Activated CD8-positive, alpha-beta memory T cell treated with anti-CD3 and anti-CD28 coated beads for 4 hours (primary cell): Measurements from ENCODE around the gene NLRC5.
"Not testable (repeated sequence)": the region's sequence is repeated elsewhere in the genome, so short reads cannot be mapped to it uniquely, and the experiment has no call there.

ENCODE experiments used
- DNase-seq, 2 donors: peaks; one replicate each; pipeline ENCODE4 v3.0.0-alpha.2; 2020; ENCODE audit warnings: low read depth in 2 of 2

The NLRC5 gene

GRCh38 chr16:57001026-57001679, 11.8 kb downstream of the NLRC5 start:
- DNase-seq: no peak

DNA sequence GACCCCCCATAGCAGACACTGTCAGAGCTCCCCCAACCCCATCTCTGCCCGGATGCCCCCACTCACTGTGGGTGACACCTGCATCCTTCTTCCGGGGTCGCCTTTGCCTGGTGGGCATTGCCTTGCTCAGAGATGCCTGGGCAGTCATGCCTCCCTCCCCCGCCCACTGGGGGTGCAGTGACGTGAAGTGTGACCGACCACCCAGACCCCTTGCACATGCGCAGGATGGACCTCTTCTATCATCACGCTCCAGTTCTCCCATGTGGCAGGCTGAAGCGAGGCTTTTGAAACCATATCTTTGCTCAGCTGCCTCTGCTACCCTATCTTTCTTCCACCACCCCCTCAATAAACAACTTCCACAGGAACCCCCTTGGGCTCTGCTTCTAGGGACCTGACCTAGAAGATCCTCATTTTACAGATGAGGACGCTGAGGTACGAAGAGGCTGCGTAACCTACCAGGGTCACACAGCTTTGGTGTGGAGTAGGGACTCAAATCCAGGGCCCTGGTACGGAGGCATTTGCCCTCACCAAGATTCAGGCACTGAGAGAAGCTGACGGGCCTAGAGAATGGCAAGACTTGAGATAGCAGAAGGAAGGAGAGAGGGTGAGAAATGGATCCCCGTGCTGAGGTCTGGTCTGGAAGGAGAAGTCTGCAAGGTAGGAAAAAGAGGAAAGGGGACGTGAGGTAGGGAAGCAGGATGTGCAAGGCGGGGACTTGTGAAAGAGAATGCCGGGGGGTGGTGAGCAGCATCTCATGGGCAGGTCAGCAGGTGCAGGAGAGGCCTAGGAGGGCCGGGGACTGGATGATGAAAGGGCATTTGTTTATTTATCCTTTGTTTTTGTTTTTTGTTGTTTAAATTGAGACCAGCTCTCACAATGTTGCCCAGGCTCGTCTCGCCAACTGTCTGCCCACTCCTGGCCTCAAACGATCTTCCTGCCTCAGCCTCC, 14.4 kb downstream of the NLRC5 start:
- no peak for DNase-seq

DNA sequence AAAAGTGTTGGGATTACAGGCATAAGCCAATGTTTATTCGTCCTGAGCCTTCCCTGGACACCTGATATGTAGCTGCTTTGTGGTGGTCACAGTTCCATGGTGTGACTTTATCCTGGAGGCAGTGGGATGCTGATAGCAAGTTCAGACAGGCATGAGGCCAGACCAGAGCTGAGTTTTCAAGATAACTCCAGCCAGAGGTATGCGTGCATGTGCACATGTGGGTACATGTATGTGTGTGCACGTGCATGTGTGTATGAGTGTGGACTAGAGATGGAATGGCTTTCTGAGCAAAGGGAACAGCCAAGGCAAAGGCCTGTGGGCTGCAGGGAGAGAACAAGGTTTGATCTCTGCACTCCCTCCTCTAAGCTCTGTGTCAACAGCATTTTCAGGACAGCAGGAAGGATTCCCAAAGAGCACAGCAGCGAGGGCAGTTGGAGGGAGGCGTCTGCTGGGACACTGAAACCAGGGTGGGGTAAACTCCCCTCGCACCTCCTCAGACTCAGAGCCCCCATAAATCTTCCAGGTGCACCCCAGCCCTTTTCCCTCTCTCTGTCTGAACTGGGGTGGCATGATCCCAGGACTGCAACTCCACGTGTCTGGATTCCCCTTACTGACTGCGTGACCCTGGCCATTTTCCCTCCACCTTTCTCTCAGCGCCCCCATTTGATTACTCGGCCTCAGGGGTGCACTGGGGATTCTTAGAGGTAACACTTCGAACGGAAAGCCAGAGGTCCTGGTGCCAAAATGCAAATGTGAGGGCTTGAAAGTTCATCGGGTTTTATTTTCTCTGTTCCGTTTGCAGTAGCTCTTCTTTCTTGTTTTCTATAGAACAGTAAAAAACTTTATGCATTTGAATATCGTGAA, 15.3 kb downstream of the NLRC5 start:
- DNase-seq: no peak

- DNase-seq: not testable (repeated sequence)
Observed at GRCh38 chr16:57005597-57005996, 16.2 kb downstream of the NLRC5 start.

- no peak for DNase-seq
Observed at GRCh38 chr16:57007050-57007449, 17.7 kb downstream of the NLRC5 start.

DNA sequence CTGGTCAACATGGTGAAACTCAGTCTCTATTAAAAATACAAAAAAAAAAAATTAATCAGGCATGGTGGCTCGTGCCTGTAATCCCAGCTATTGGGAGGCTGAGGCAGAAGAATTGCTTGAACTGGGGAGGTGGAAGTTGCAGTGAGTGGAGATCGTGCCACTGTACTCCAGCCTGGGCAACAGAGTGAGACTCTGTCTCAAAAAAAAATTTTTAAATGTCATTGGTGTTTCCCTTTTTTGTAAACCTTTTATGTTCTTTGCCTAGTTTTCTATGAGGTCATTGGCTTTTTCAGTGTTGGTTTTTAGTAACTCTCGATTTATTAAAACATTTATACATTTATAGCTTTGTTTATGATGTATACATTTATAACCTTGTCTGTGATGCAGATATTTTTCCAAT, 18.2 kb downstream of the NLRC5 start:
- no peak for DNase-seq

DNA sequence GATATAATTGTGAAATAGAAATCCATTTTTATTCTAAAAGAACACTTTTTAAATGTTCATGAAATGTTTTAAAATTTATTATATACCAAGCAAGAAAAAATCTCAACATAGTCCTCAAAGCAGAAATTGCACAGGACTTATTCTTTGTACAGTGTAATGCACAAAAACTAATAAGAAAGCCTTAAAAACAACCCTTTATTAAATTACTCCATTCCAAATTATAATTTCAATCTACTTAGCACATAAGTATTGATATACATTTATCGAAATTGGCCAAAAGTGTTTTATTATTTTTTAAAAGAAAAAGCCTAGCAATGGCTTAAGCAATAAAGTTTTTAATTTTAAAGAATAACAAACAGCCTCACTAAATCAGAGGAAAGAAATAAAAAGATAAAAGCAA, 19.1 kb downstream of the NLRC5 start:
- DNase-seq: no peak

- DNase-seq: no peak
Observed at GRCh38 chr16:57009643-57010170, 20.4 kb downstream of the NLRC5 start.

GRCh38 chr16:57012353-57012752, 23.0 kb downstream of the NLRC5 start:
- DNase-seq: no peak

- no peak for DNase-seq
Observed at GRCh38 chr16:57013229-57013628, 23.9 kb downstream of the NLRC5 start.

DNA sequence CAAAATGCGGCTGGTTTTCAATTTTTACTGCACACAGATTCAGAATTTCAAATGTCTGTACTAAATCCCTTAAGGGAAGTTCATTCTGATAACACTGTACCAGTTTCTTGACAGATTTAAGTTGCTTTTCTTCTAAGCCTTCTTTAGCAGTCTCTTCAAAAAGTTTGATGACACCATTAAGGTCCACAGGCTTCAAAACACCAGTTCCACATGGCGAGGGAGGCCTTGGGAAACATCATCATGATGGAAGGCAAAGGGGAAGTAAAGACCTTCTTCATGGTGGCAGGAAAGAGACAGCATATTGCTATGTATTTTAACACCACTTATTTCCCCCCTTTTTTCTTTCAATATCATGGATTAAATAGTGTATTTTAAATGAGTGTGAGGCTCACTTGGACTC, 24.5 kb downstream of the NLRC5 start:
- DNase-seq: no peak

GRCh38 chr16:57016301-57016700, 26.9 kb downstream of the NLRC5 start:
- no peak for DNase-seq

GRCh38 chr16:57016831-57017230, 27.5 kb downstream of the NLRC5 start:
- DNase-seq: no peak

GRCh38 chr16:57017251-57017650, 27.9 kb downstream of the NLRC5 start:
- DNase-seq: no peak

GRCh38 chr16:57019746-57020145, 30.4 kb downstream of the NLRC5 start:
- DNase-seq: no peak

- DNase-seq: no peak
Observed at GRCh38 chr16:57020651-57021050, 31.3 kb downstream of the NLRC5 start.

- no peak for DNase-seq
Observed at GRCh38 chr16:57021757-57022156, 32.4 kb downstream of the NLRC5 start.

GRCh38 chr16:57022445-57022844, 33.1 kb downstream of the NLRC5 start:
- DNase-seq: no peak

DNA sequence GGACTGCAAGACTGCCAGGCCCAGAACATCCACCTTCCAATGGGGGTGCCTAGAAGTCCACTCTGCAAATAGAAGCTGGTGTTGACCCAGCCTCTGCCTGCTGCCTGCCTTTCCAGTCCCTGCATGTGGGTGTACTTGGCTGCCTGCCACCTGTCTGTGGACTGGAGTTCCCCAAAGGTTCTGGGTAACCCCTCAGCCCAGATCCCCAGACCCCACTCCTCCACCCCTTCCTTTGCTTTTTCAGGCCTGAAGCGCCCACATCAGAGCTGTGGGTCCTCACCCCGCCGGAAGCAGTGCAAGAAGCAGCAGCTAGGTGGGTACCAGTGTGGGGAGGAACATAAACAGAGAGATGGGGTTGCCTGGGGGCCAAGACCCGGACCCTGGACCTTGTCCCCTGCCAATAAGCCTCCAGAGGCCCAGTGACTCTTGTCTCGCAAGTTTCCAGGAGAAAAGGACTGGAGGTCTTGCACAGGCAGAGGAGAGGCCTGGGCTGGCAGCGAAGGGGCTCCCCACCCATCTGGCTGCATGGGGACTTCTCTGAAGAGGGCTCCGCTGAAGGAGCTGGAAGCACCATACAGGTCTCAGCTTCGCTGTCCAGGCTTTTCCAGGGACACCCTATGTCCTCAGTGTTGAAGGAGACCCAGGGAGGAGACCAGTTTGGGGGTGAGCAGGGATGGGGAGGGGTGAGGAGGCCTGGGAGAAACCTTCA, 34.3 kb downstream of the NLRC5 start:
- peak; percentile 60 to 67 for DNase-seq

- no peak for DNase-seq
Observed at GRCh38 chr16:57024894-57025680, 35.7 kb downstream of the NLRC5 start.
